Measurements from ENCODE around the gene TRIM8. TPM values are rescaled to one million over a fixed set of nuclear protein-coding genes. Genes with fewer than 3 reads are reported as not detected.
A peak's percentile ranks its signal among the peaks of the same experiment; 100 is the strongest.

TRIM8 gene
- total RNA-seq, 2 donors from 2014 or later: 121 to 156 TPM

- Histone ChIP-seq H3K4me3 (no peak overlapping the region), H3K36me3 (replicated peaks in 1 of 2; ENCODE audit: insufficient read depth in 1 of 2, low read depth in 2 of 2) (no peaks in the 10 kb centered on the region), H3K27me3 (no peaks in the 10 kb centered on the region), H3K27ac (peak overlapping the region in 2 of 4 donors; percentile 19 to 72), H3K9me3 (no peaks in the 10 kb centered on the region), H3K4me1 (peaks cover 52% of the 10 kb centered on the region)
- DNase-seq (no peak), ATAC-seq (no peak)
- TF ChIP-seq CTCF (IDR thresholded peaks at IDR 0.05) (no peak), POLR2A (IDR thresholded peaks at IDR 0.05) (no peak)
- intact Hi-C loops (cut with DNase I): no loop called here
- 81 to 91% methylated on average over 2 of the region's 2 CpGs for WGBS, 2 donors
Observed at GRCh38 chr10:102674566-102674965, 30.3 kb downstream of the TRIM8 start.

GRCh38 chr10:102675011-102675665 lies 30.9 kb downstream of the TRIM8 start:
- Histone ChIP-seq H3K27ac (peak overlapping the region in 1 of 4 donors; percentile 72), H3K9me3 (no peaks in the 10 kb centered on the region), H3K4me3 (no peak overlapping the region), H3K27me3 (no peaks in the 10 kb centered on the region), H3K4me1 (peaks cover 46% of the 10 kb centered on the region), H3K36me3 (replicated peaks in 1 of 2; ENCODE audit: insufficient read depth in 1 of 2, low read depth in 2 of 2) (no peaks in the 10 kb centered on the region)
- intact Hi-C loops (cut with DNase I): no loop called here
- ATAC-seq (no peak), DNase-seq (no peak)
- 67 to 73% methylated on average over 7 to 8 of the region's 8 CpGs for WGBS, 2 donors
- TF ChIP-seq CTCF (IDR thresholded peaks at IDR 0.05) (no peak), POLR2A (IDR thresholded peaks at IDR 0.05) (no peak)

- intact Hi-C loops (cut with DNase I): no loop called here
- 50 to 60% methylated on average over 16 of the region's 16 CpGs for WGBS, 2 donors
- no peak overlapping the region for H3K4me3 ChIP-seq
Observed at GRCh38 chr10:102675666-102676533, 31.6 kb downstream of the TRIM8 start.

GRCh38 chr10:102676534-102677315 lies 32.4 kb downstream of the TRIM8 start:
- WGBS, 2 donors: 86 to 87% methylated on average over 9 of the region's 9 CpGs
- Histone ChIP-seq H3K4me3 (no peak overlapping the region), H3K36me3 (replicated peaks in 1 of 2; ENCODE audit: insufficient read depth in 1 of 2, low read depth in 2 of 2) (no peaks in the 10 kb centered on the region), H3K27ac (peak overlapping the region in 1 of 4 donors; percentile 61), H3K9me3 (no peaks in the 10 kb centered on the region), H3K4me1 (peaks cover 35% of the 10 kb centered on the region), H3K27me3 (no peaks in the 10 kb centered on the region)
- DNase-seq (no peak), ATAC-seq (no peak)
- no peak for TF ChIP-seq POLR2A (IDR thresholded peaks at IDR 0.05)
- TF ChIP-seq CTCF (IDR thresholded peaks at IDR 0.05): no peak
- intact Hi-C loops (cut with DNase I): no loop called here

More at GRCh38 chr10:102675666-102676533, 31.6 kb downstream of the TRIM8 start:
- peaks cover 38% of the 10 kb centered on the region for H3K4me1 ChIP-seq
- ATAC-seq: no peak
- H3K27ac ChIP-seq: peak overlapping the region in 2 of 4 donors; percentile 38 to 72
- no peaks in the 10 kb centered on the region for H3K27me3 ChIP-seq
- peak in 1 of 4 donors; percentile 68 for DNase-seq
- H3K36me3 ChIP-seq (replicated peaks in 1 of 2; ENCODE audit: insufficient read depth in 1 of 2, low read depth in 2 of 2): no peaks in the 10 kb centered on the region
- TF ChIP-seq POLR2A (IDR thresholded peaks at IDR 0.05): no peak
- no peak for TF ChIP-seq CTCF (IDR thresholded peaks at IDR 0.05)
- no peaks in the 10 kb centered on the region for H3K9me3 ChIP-seq
